Measurements from ENCODE around the gene DMBX1. TPM values are rescaled to one million over a fixed set of nuclear protein-coding genes. Genes with fewer than 3 reads are reported as not detected.

Gene DMBX1
- polyA plus RNA-seq, 1 donor from 2014 or later, result 0.28 TPM

- Histone ChIP-seq H3K4me3 (ENCODE audit: low read length) (no peak overlapping the region), H3F3A (ENCODE audit: insufficient read depth, low read length, poor library complexity, severe bottlenecking) (no peaks in the 10 kb centered on the region), H3K9ac (ENCODE audit: low read length) (no peak overlapping the region), H3K4me2 (ENCODE audit: low read length) (no peak overlapping the region), H3K36me3 (ENCODE audit: insufficient read depth, low read length) (no peaks in the 10 kb centered on the region), H3K9me2 (ENCODE audit: insufficient read depth, low read length) (no peaks in the 10 kb centered on the region), H3K27me3 (ENCODE audit: insufficient read depth, low read depth, low read length) (peaks cover 32% of the 10 kb centered on the region), H2AFZ (ENCODE audit: low read depth, low read length) (no peak overlapping the region), H4K20me1 (ENCODE audit: insufficient read depth) (no peaks in the 10 kb centered on the region), H3K9me3 (ENCODE audit: low read length) (no peaks in the 10 kb centered on the region), H3K79me2 (replicated peaks; ENCODE audit: insufficient read depth, low read length) (no peaks in the 10 kb centered on the region), H3K27ac (ENCODE audit: low read length) (no peak overlapping the region)
- TF ChIP-seq MXI1 (conservative IDR thresholded peaks at IDR 0.05; ENCODE audit: poor library complexity, severe bottlenecking) (no peak), POLR2AphosphoS5 (IDR thresholded peaks at IDR 0.05) (no peak), TAF1 (IDR thresholded peaks at IDR 0.05; ENCODE audit: low read depth) (no peak), EP300 (conservative IDR thresholded peaks at IDR 0.05; ENCODE audit: poor library complexity, severe bottlenecking) (no peak), REST (IDR thresholded peaks at IDR 0.05; ENCODE audit: borderline replicate concordance) (no peak), CTCF (IDR thresholded peaks at IDR 0.05; ENCODE audit: poor library complexity, severe bottlenecking) (no peak), EZH2 (IDR thresholded peaks at IDR 0.05; ENCODE audit: borderline replicate concordance, insufficient read depth, low read length, poor library complexity, severe bottlenecking) (no peak), RAD21 (conservative IDR thresholded peaks at IDR 0.05) (no peak), SMC3 (conservative IDR thresholded peaks at IDR 0.05; ENCODE audit: poor library complexity) (no peak)
Measured at GRCh38 chr1:46472498-46473181, 17.0 kb upstream of the DMBX1 start.

- TF ChIP-seq SMC3 (conservative IDR thresholded peaks at IDR 0.05; ENCODE audit: poor library complexity), result no peak
- TF ChIP-seq EZH2 (IDR thresholded peaks at IDR 0.05; ENCODE audit: borderline replicate concordance, insufficient read depth, low read length, poor library complexity, severe bottlenecking), result no peak
- no peak for TF ChIP-seq CTCF (IDR thresholded peaks at IDR 0.05; ENCODE audit: poor library complexity, severe bottlenecking)
- no peak for TF ChIP-seq TAF1 (IDR thresholded peaks at IDR 0.05; ENCODE audit: low read depth)
- no peak for TF ChIP-seq MXI1 (conservative IDR thresholded peaks at IDR 0.05; ENCODE audit: poor library complexity, severe bottlenecking)
- no peak for TF ChIP-seq RAD21 (conservative IDR thresholded peaks at IDR 0.05)
- TF ChIP-seq REST (IDR thresholded peaks at IDR 0.05; ENCODE audit: borderline replicate concordance), result no peak
- TF ChIP-seq POLR2AphosphoS5 (IDR thresholded peaks at IDR 0.05), result no peak
- no peak for TF ChIP-seq EP300 (conservative IDR thresholded peaks at IDR 0.05; ENCODE audit: poor library complexity, severe bottlenecking)
- no peak overlapping the region for H3K4me2 ChIP-seq (ENCODE audit: low read length)
Measured at GRCh38 chr1:46473991-46474390, 15.6 kb upstream of the DMBX1 start.

More at GRCh38 chr1:46473991-46474390, 15.6 kb upstream of the DMBX1 start:
- Histone ChIP-seq H3K27me3 (ENCODE audit: insufficient read depth, low read depth, low read length) (peaks cover 22% of the 10 kb centered on the region), H3K9me3 (ENCODE audit: low read length) (no peaks in the 10 kb centered on the region), H3K79me2 (replicated peaks; ENCODE audit: insufficient read depth, low read length) (no peaks in the 10 kb centered on the region), H3K36me3 (ENCODE audit: insufficient read depth, low read length) (no peaks in the 10 kb centered on the region), H3K27ac (ENCODE audit: low read length) (no peak overlapping the region), H2AFZ (ENCODE audit: low read depth, low read length) (no peak overlapping the region), H4K20me1 (ENCODE audit: insufficient read depth) (no peaks in the 10 kb centered on the region), H3K9ac (ENCODE audit: low read length) (no peak overlapping the region), H3K4me3 (ENCODE audit: low read length) (no peak overlapping the region), H3K9me2 (ENCODE audit: insufficient read depth, low read length) (no peaks in the 10 kb centered on the region), H3F3A (ENCODE audit: insufficient read depth, low read length, poor library complexity, severe bottlenecking) (no peaks in the 10 kb centered on the region)

Measured in neural cell (in vitro differentiated cells).